AG09319 (cell line): ENCODE measurements around the gene ZNF511.

Experiments used
- DNase-seq: peaks from one replicate; pipeline ENCODE4 v3.0.0-alpha.2; 2010; ENCODE audit warnings: low read depth; ENCODE audit errors: extremely low read depth
- CTCF ChIP-seq: IDR thresholded peaks from 2 replicates; pipeline ENCODE4 v1.5.1; 2011; ENCODE audit warnings: low read depth, mild to moderate bottlenecking, inconsistent platforms, low read length, moderate library complexity

ZNF511 gene

GRCh38 chr10:133353988-133354605 lies 45.4 kb downstream of the ZNF511 start:
- no peak for TF ChIP-seq CTCF
- DNase-seq = no peak

- DNase-seq = no peak
- TF ChIP-seq CTCF = no peak
Measured at GRCh38 chr10:133354672-133355240, 46.0 kb downstream of the ZNF511 start.

- DNase-seq = no peak
- no peak for TF ChIP-seq CTCF
Measured at GRCh38 chr10:133355266-133355665, 46.6 kb downstream of the ZNF511 start.

- DNase-seq = no peak
- TF ChIP-seq CTCF = no peak
Measured at GRCh38 chr10:133355991-133356390, 47.3 kb downstream of the ZNF511 start.

GRCh38 chr10:133356549-133357284 lies 48.0 kb downstream of the ZNF511 start:
- TF ChIP-seq CTCF = no peak
- DNase-seq = no peak

- TF ChIP-seq CTCF = no peak
- no peak for DNase-seq
Measured at GRCh38 chr10:133357285-133358161, 48.8 kb downstream of the ZNF511 start, which contains the start of gene FUOM. Gene FUOM, minus strand, starts transcription at chr10:133358019. Its CDS starts 12 bp downstream, at chr10:133358007.
